HepG2 (cell line): ENCODE results near the gene ADIRF. TPM values are rescaled to one million over a fixed set of nuclear protein-coding genes. Genes with fewer than 3 reads are reported as not detected.

Source experiments
- ATAC-seq: fragments of 200-7000 bp; cut with Tn5 transposase; 3 replicates; pipeline ENCODE4 v1.9.1; 2020; ENCODE audit warnings: mild to moderate bottlenecking, moderate library complexity
- BruUV-seq: library from RNA; stranded (reverse); fragments of 400-500 nt; replicated peaks from 2 replicates; lab custom pipeline; 2021; lab: Mats Ljungman, UMichigan
- CTCF ChIA-PET: fragments of 300-600 bp; formaldehyde crosslinking; extraction: SDS; loops from one replicate; lab custom pipeline; 2021; ENCODE audit warnings: low total read pairs, inconsistent platforms, low intra/inter-chr PET ratio; lab: Yijun Ruan, JAX
- POLR2A ChIA-PET: fragments of 350-600 bp; sonication (Branson Sonifier 250); formaldehyde crosslinking; loops from one replicate; lab custom pipeline; 2020; ENCODE audit warnings: antibody characterized with exemption, inconsistent platforms; lab: Yijun Ruan, JAX
- DNase-seq: peaks from one replicate; pipeline ENCODE4 v3.0.0-alpha.2; 2015; ENCODE audit warnings: low spot score
- FAIRE-seq: peaks from 3 replicates; lab custom pipeline; 2011; peaks lifted over from hg19 to GRCh38; lab: Jason Lieb, UNC
- H2AFZ ChIP-seq: one replicate; pipeline ENCODE4 v1.6.1; 2011; ENCODE audit warnings: low read length, inconsistent platforms
- H3K27ac ChIP-seq: fragments of 300-600 bp; 3 replicates; pipeline ENCODE4 v1.8.0; 2011; ENCODE audit warnings: mixed run types, mild to moderate bottlenecking, mixed read lengths, low read length, inconsistent platforms; ENCODE audit not compliant: insufficient read depth; ENCODE audit errors: extremely low read length
- H3K27me3 ChIP-seq, 2 experiments: fragments of 200-600 bp in 1 of 2; 2 replicates in 1 of 2; 3 replicates in 1 of 2; pipeline versions ENCODE4 v1.6.0 to v1.8.0; 2011; ENCODE audit warnings: low read length in 2 of 2, mild to moderate bottlenecking in 2 of 2, moderate library complexity in 2 of 2, inconsistent platforms in 1 of 2; ENCODE audit not compliant: insufficient read depth in 2 of 2, control insufficient read depth in 1 of 2
- H3K36me3 ChIP-seq, 2 experiments: fragments of 200-600 bp in 1 of 2; replicated peaks in 1 of 2; 2 replicates in 1 of 2; 3 replicates in 1 of 2; pipeline versions ENCODE4 v1.5.1 to v1.8.0; 2011; ENCODE audit warnings: low read length in 2 of 2, inconsistent platforms in 1 of 2; ENCODE audit not compliant: insufficient read depth in 2 of 2, control insufficient read depth in 1 of 2
- H3K4me1 ChIP-seq: 2 replicates; pipeline ENCODE4 v1.5.1; 2012; ENCODE audit warnings: low read length, inconsistent platforms; ENCODE audit not compliant: insufficient read depth
- H3K4me2 ChIP-seq: 2 replicates; pipeline ENCODE4 v1.6.0; 2011; ENCODE audit warnings: low read depth, low read length, inconsistent platforms
- H3K4me3 ChIP-seq, 3 experiments: fragments of 200-600 bp in 1 of 3; sonication (generic), shearing (Covaris generic) in 1 of 3; replicated peaks in 1 of 3; 2 replicates each; pipeline ENCODE4 v1.5.1; 2011 to 2016; ENCODE audit warnings: low read length in 3 of 3, inconsistent platforms in 2 of 3, low read depth in 2 of 3, mild to moderate bottlenecking in 2 of 3, control low read depth in 1 of 3, mixed read lengths in 1 of 3; ENCODE audit not compliant: insufficient read depth in 1 of 3
- H3K79me2 ChIP-seq: one replicate; pipeline ENCODE4 v1.6.1; 2011; ENCODE audit warnings: low read length, inconsistent platforms; ENCODE audit not compliant: insufficient read depth
- H3K9ac ChIP-seq: 2 replicates; pipeline ENCODE4 v1.6.0; 2011; ENCODE audit warnings: mild to moderate bottlenecking, low read depth, low read length, inconsistent platforms; ENCODE audit not compliant: insufficient read depth
- H3K9me3 ChIP-seq: 2 replicates; pipeline ENCODE4 v1.5.1; 2012; ENCODE audit warnings: mild to moderate bottlenecking, low read length
- H4K20me1 ChIP-seq: 2 replicates; pipeline ENCODE4 v1.6.0; 2011; ENCODE audit warnings: inconsistent platforms, mild to moderate bottlenecking, low read length, moderate library complexity; ENCODE audit not compliant: insufficient read depth
- FIP1L1 ChIP-seq: fragments of 200-400 bp; formaldehyde crosslinking; IDR thresholded peaks from 2 replicates; pipeline ENCODE4 v1.6.1; 2018; ENCODE audit warnings: low read depth, mild to moderate bottlenecking, low read length, moderate library complexity, borderline replicate concordance; ENCODE audit not compliant: insufficient read depth
- KAT8 ChIP-seq: IDR thresholded peaks from 2 replicates; pipeline ENCODE4 v1.6.1; 2016; ENCODE audit warnings: missing genetic modification reagents, missing compliant biosample characterization
- PAX8 ChIP-seq: sonication (generic); formaldehyde crosslinking; IDR thresholded peaks from 2 replicates; pipeline ENCODE4 v1.8.0; 2022; ENCODE audit warnings: mild to moderate bottlenecking, missing genetic modification reagents, borderline replicate concordance
- SOX6 ChIP-seq, 2 experiments: fragments of 450-650 bp in 1 of 2; sonication (generic) in 1 of 2; formaldehyde crosslinking in 1 of 2; IDR thresholded peaks; 2 replicates each; pipeline versions ENCODE4 v1.4.0 to v1.6.1; 2017 to 2020; ENCODE audit warnings: antibody characterized with exemption in 1 of 2, mild to moderate bottlenecking in 1 of 2, missing genetic modification reagents in 1 of 2
- SP5 ChIP-seq: IDR thresholded peaks from 2 replicates; pipeline ENCODE4 v1.6.1; 2016; ENCODE audit warnings: low read depth, borderline replicate concordance
- ZMYM3 ChIP-seq: sonication (generic); formaldehyde crosslinking; IDR thresholded peaks from 2 replicates; pipeline ENCODE4 v1.5.1; 2020; ENCODE audit warnings: mild to moderate bottlenecking, missing genetic modification reagents
- ZNF317 ChIP-seq: sonication (generic); formaldehyde crosslinking; IDR thresholded peaks from 2 replicates; pipeline ENCODE4 v1.5.0; 2020; ENCODE audit warnings: mild to moderate bottlenecking, missing genetic modification reagents
- ZNF772 ChIP-seq: sonication (generic); formaldehyde crosslinking; IDR thresholded peaks from 2 replicates; pipeline ENCODE4 v1.5.0; 2020; ENCODE audit warnings: mild to moderate bottlenecking, missing genetic modification reagents
- WGBS: methylation state at CpG from one replicate; pipeline ENCODE4 v1.1.6; 2017; ENCODE audit warnings: low lambda C conversion rate; 5-methylcytosine and 5-hydroxymethylcytosine counted together
- in situ Hi-C: cut with HindIII; loops from 2 replicates; pipeline ENCODE4 v1.10.0; 2017; ENCODE audit warnings: low pct_unique_long_range_greater_than_20kb; ENCODE audit not compliant: extremely low pct_ligation_motif_present
- intact Hi-C: fragments of 100-400 bp; cut with micrococcal nuclease; formaldehyde crosslinking; loops from one replicate; pipeline ENCODE4 v1.10.0; 2022; ENCODE audit not compliant: unreplicated experiment
- polyA plus RNA-seq, 8 experiments: library from polyadenylated mRNA; depleted of rRNA in 3 of 8; stranded (reverse) in 7 of 8; unstranded in 1 of 8; fragments of >200 nt; fragmentation: Illumina TruSeq in 4 of 8; extraction: Trizol in 4 of 8; gene quantifications; 2 replicates each; pipeline versions ENCODE4 v1.2.1 to v1.2.3, GENCODE V29; 2011 to 2016; ENCODE audit warnings: low read depth in 4 of 8, missing spikeins in 1 of 8, mixed read lengths in 1 of 8; ENCODE audit not compliant: insufficient read depth in 1 of 8
- total RNA-seq, 5 experiments: library from RNA; depleted of rRNA; stranded (reverse); fragments of >200 nt; fragmentation: Illumina TruSeq; extraction: Trizol; gene quantifications; 2 replicates each; pipeline ENCODE4 v1.2.3, GENCODE V29; 2016; ENCODE audit warnings: low read depth in 1 of 5
- TF ChIP-seq, protein P1 (sequence below): sonication (generic); formaldehyde crosslinking; IDR thresholded peaks from 2 replicates; pipeline ENCODE4 v1.5.0; 2020; ENCODE audit warnings: missing genetic modification reagents, mild to moderate bottlenecking, borderline replicate concordance
- TF ChIP-seq, protein P2 (sequence below): sonication (generic); formaldehyde crosslinking; IDR thresholded peaks from 2 replicates; pipeline ENCODE4 v1.5.0; 2020; ENCODE audit warnings: missing genetic modification reagents
- TF ChIP-seq, protein P3 (sequence below): sonication (generic); formaldehyde crosslinking; IDR thresholded peaks from 2 replicates; pipeline ENCODE4 v1.8.1; 2023; ENCODE audit warnings: mild to moderate bottlenecking, moderate library complexity, missing genetic modification reagents
- TF ChIP-seq, protein P4 (sequence below): sonication (generic); formaldehyde crosslinking; IDR thresholded peaks from 2 replicates; pipeline ENCODE4 v1.8.1; 2022; ENCODE audit warnings: mild to moderate bottlenecking, missing genetic modification reagents
- TF ChIP-seq, protein P5 (sequence below): IDR thresholded peaks from 2 replicates; pipeline ENCODE4 v1.6.1; 2016; ENCODE audit warnings: missing biosample characterization, missing genetic modification reagents, low read depth
- TF ChIP-seq, protein P6 (sequence below): sonication (generic); formaldehyde crosslinking; IDR thresholded peaks from 2 replicates; pipeline ENCODE4 v1.5.0; 2020; ENCODE audit warnings: mild to moderate bottlenecking, missing genetic modification reagents, moderate library complexity

The ADIRF gene
- total and polyA plus RNA-seq, 2 of the 13 experiments (the other 11 are each of a cell fraction or from before 2014, with no cell fraction given) = 0.13 to 0.40 TPM

DNA sequence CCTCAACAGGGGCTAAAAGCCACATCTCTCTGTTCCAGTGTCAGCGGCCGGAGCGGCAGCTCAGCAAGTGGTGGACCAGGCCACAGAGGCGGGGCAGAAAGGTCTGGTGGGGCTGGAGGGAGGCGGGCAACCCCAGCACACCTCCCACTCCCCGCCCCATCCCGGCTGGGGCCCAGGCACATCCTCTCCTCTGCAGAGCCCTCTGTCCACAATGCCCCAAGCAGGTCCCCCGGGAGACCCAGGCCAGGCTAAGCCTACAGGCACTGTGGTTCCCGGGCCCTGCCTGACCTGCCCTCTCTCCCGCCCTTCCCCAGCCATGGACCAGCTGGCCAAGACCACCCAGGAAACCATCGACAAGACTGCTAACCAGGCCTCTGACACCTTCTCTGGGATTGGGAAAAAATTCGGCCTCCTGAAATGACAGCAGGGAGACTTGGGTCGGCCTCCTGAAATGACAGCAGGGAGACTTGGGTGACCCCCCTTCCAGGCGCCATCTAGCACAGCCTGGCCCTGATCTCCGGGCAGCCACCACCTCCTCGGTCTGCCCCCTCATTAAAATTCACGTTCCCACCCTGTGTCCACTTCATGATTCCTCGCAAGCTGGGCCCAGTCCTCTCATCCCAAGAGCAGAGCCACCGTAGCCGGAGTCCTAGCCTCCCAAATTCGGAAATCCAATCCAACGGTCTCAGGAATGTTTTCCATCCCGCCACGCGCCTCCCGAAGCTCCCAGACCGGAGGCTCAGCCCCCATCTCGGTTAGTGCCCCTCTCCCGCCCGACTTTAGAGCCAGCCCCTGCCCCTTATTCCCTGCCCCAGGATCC, 2.1 kb downstream of the ADIRF start:
- H2AFZ ChIP-seq = no peak overlapping the region
- H3K4me1 ChIP-seq = peaks cover 28% of the 10 kb centered on the region
- FAIRE-seq = no peak
- TF ChIP-seq, protein P1, sequence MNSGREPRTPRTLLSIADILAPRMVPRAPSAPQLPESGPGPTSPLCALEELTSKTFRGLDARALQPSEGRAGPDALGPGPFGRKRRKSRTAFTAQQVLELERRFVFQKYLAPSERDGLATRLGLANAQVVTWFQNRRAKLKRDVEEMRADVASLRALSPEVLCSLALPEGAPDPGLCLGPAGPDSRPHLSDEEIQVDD (CRISPR knock-in tag) = no peak
- TF ChIP-seq, protein P2, sequence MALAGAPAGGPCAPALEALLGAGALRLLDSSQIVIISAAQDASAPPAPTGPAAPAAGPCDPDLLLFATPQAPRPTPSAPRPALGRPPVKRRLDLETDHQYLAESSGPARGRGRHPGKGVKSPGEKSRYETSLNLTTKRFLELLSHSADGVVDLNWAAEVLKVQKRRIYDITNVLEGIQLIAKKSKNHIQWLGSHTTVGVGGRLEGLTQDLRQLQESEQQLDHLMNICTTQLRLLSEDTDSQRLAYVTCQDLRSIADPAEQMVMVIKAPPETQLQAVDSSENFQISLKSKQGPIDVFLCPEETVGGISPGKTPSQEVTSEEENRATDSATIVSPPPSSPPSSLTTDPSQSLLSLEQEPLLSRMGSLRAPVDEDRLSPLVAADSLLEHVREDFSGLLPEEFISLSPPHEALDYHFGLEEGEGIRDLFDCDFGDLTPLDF (CRISPR knock-in tag) = no peak
- TF ChIP-seq, protein P3, sequence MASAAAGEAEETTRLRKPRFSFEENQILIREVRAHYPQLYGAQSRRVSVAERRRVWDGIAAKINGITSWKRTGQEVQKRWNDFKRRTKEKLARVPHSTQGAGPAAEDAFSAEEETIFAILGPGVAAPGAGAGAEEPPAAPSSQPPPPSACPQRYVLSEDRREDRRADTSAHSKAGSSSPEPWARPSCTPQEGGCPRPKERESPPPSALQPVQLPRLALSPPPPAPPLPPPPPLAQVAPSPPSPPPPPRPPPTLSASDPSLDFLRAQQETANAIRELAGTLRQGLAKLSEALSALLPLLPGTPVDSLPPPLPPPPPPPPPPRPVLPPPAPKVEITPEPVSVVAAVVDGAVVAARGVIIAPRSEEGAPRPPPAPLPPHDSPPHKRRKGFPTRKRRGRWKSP (CRISPR knock-in tag) = no peak
- TF ChIP-seq ZNF317 (CRISPR knock-in tag) (no peak), ZNF772 (CRISPR knock-in tag) (no peak), SOX6 (IDR thresholded peaks at IDR 0.05) (no peak), SOX6 (CRISPR knock-in tag; IDR thresholded peaks at IDR 0.05) (no peak), FIP1L1 (no peak), PAX8 (CRISPR knock-in tag) (no peak), ZMYM3 (no peak), KAT8 (CRISPR knock-in tag) (no peak), SP5 (no peak)
- TF ChIP-seq, protein P4, sequence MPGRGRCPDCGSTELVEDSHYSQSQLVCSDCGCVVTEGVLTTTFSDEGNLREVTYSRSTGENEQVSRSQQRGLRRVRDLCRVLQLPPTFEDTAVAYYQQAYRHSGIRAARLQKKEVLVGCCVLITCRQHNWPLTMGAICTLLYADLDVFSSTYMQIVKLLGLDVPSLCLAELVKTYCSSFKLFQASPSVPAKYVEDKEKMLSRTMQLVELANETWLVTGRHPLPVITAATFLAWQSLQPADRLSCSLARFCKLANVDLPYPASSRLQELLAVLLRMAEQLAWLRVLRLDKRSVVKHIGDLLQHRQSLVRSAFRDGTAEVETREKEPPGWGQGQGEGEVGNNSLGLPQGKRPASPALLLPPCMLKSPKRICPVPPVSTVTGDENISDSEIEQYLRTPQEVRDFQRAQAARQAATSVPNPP (CRISPR knock-in tag) = no peak
- TF ChIP-seq, protein P5, sequence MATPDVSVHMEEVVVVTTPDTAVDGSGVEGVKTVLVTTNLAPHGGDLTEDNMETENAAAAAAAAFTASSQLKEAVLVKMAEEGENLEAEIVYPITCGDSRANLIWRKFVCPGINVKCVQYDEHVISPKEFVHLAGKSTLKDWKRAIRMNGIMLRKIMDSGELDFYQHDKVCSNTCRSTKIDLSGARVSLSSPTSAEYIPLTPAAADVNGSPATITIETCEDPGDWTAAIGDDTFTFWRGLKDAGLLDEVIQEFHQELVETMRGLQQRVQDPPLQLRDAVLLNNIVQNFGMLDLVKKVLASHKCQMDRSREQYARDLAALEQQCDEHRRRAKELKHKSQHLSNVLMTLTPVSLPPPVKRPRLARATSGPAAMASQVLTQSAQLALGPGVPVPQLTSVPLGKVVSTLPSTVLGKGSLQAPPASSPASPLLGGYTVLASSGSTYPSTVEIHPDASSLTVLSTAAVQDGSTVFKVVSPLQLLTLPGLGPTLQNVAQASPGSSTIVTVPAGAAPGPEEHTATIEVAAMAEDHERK (CRISPR knock-in tag) = no peak
- TF ChIP-seq, protein P6, sequence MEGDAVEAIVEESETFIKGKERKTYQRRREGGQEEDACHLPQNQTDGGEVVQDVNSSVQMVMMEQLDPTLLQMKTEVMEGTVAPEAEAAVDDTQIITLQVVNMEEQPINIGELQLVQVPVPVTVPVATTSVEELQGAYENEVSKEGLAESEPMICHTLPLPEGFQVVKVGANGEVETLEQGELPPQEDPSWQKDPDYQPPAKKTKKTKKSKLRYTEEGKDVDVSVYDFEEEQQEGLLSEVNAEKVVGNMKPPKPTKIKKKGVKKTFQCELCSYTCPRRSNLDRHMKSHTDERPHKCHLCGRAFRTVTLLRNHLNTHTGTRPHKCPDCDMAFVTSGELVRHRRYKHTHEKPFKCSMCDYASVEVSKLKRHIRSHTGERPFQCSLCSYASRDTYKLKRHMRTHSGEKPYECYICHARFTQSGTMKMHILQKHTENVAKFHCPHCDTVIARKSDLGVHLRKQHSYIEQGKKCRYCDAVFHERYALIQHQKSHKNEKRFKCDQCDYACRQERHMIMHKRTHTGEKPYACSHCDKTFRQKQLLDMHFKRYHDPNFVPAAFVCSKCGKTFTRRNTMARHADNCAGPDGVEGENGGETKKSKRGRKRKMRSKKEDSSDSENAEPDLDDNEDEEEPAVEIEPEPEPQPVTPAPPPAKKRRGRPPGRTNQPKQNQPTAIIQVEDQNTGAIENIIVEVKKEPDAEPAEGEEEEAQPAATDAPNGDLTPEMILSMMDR (CRISPR knock-in tag) = no peak

More for the DNA sequence above, 2.1 kb downstream of the ADIRF start:
- no peaks in the 10 kb centered on the region for H3K36me3 ChIP-seq
- 41% methylated on average over 23 of the region's 30 CpGs for WGBS
- H3K27me3 ChIP-seq = peaks cover 5 to 52% of the 10 kb centered on the region in 2 experiments; a peak in 3 of 5 replicates
- H3K4me2 ChIP-seq = peak overlapping the region; percentile 33; the same call in 1 of the 2 replicates
- no peaks in the 10 kb centered on the region for H3K9me3 ChIP-seq
- H4K20me1 ChIP-seq = no peaks in the 10 kb centered on the region
- no peaks in the 10 kb centered on the region for H3K79me2 ChIP-seq
- DNase-seq (no peak), ATAC-seq (peak; percentile 6)
- intact Hi-C loops (no loop called here), in situ Hi-C loops (no loop called here)
- no peak overlapping the region for H3K9ac ChIP-seq
- no TSS peak for BruUV-seq
- H3K27ac ChIP-seq = no peak overlapping the region
- ChIA-PET POLR2A (no interaction called here), CTCF (no interaction called here)
- H3K4me3 ChIP-seq = peak overlapping the region in 1 of 3 experiments; percentile 8; a peak in 1 of 6 replicates
